ENCODE results near the gene RPUSD4. TPM values are rescaled to one million over a fixed set of nuclear protein-coding genes. Genes with fewer than 3 reads are reported as not detected.

Gene RPUSD4
- total RNA-seq, 1 donor from 2014 or later, result 7.3 TPM

DNA sequence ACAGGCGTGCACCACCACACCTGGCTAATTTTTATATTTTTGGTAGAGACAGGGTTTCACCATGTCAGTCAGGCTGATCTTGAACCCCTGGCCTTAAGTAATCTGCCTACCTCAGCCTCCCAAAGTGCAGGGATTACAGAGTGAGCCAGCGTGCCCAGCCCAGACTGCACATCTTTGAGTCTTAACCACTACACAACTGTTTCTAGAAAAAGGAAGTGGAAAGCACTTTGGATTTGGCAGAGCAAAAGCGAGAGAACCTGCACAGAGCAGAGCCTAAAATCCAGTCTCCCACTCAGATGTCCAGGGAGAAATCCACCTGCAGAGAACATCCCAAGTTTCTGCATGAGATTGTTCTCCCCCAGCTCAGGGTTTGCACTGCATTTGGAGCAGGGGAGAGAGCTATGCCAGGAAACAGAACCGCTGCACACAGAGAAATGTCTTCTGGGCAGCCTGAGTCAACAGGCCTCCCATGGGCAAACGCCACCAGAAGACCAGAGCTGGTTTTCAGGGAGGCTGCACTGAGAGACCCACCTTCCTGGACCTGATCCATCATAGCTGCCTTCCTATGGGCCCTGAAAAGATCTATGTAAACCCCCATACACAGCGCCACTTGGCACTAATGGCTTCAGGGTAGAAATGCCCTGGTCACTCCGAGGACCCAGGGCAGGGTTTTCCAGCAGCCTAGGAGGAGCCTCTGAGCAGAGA, 54.0 kb downstream of the RPUSD4 start:
- Histone ChIP-seq H3K27ac (no peak overlapping the region), H3K4me3 (no peak overlapping the region), H3K9me3 (no peaks in the 10 kb centered on the region), H3K36me3 (no peaks in the 10 kb centered on the region), H3K27me3 (no peaks in the 10 kb centered on the region), H3K4me1 (no peaks in the 10 kb centered on the region)
- TF ChIP-seq, protein P1, sequence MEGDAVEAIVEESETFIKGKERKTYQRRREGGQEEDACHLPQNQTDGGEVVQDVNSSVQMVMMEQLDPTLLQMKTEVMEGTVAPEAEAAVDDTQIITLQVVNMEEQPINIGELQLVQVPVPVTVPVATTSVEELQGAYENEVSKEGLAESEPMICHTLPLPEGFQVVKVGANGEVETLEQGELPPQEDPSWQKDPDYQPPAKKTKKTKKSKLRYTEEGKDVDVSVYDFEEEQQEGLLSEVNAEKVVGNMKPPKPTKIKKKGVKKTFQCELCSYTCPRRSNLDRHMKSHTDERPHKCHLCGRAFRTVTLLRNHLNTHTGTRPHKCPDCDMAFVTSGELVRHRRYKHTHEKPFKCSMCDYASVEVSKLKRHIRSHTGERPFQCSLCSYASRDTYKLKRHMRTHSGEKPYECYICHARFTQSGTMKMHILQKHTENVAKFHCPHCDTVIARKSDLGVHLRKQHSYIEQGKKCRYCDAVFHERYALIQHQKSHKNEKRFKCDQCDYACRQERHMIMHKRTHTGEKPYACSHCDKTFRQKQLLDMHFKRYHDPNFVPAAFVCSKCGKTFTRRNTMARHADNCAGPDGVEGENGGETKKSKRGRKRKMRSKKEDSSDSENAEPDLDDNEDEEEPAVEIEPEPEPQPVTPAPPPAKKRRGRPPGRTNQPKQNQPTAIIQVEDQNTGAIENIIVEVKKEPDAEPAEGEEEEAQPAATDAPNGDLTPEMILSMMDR (IDR thresholded peaks at IDR 0.05), result no peak
- no peak for DNase-seq (ENCODE audit: low spot score in 2 of 2)
- intact Hi-C loops (cut with DNase I), result no loop called here

DNA sequence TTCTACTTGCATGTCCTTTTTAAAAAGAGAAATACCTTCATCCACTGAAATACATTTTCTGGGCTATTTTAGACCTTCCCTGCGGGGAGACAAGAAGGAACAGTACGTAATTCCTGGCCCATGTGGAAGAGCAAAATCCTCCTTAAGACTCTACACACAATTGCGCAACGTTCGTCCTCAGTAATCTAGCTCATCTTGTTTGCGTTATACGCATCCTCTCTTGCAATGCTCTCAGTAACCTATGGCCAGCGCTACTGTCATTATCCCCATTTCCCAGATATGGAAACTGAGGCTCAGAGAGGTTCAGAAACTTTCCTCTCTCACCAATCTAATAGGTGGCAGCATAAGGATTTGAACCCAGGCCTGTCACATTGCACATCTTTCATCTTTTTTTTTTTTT, 54.6 kb downstream of the RPUSD4 start:
- Histone ChIP-seq H3K27me3 (no peaks in the 10 kb centered on the region), H3K36me3 (no peaks in the 10 kb centered on the region), H3K9me3 (no peaks in the 10 kb centered on the region), H3K27ac (no peak overlapping the region), H3K4me3 (no peak overlapping the region), H3K4me1 (no peaks in the 10 kb centered on the region)
- no peak for DNase-seq (ENCODE audit: low spot score in 2 of 2)
- TF ChIP-seq, protein P1 (IDR thresholded peaks at IDR 0.05), result no peak
- intact Hi-C loops (cut with DNase I), result no loop called here

DNA sequence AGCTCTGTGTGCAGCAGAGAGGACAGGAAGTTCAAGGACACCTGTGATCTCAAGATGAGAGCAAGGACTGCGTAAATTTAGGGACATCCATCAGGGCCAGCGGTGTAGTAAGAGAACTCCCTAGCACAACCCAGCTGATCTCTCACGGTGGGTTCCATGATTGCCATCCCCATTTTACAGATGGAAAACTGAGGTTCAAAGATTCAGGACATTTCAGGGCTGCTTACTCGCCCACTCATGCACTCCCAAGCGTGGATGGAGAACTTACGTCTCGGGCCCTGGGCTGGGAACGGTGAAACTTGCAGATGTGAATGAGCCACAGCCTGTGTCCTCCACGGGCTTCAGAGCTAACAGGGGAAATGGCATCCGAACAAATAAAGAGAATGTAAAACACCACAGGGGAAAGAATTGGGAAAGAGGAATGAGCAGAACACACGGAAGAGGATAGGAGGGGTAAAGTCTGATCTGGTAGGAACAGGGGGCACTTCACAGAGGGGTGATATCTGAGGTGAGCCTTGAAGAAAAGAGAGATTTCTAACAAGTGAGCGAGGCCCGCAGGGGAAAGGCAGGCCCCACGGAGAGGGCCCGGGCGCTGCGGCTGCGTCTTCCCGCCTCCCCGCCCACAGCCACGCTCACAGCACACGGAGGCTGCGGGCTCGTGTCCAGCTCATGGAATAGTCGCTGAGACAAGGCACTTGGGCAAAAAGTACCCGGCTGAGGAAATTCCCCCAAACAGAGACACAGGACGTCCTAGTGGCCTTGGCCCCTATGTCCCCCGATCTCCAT, 55.9 kb downstream of the RPUSD4 start:
- Histone ChIP-seq H3K4me3 (no peak overlapping the region), H3K36me3 (no peaks in the 10 kb centered on the region), H3K9me3 (no peaks in the 10 kb centered on the region), H3K4me1 (no peaks in the 10 kb centered on the region), H3K27me3 (no peaks in the 10 kb centered on the region), H3K27ac (no peak overlapping the region)
- TF ChIP-seq, protein P1 (IDR thresholded peaks at IDR 0.05), result no peak
- no peak for DNase-seq (ENCODE audit: low spot score in 2 of 2)
- intact Hi-C loops (cut with DNase I), result no loop called here

DNA sequence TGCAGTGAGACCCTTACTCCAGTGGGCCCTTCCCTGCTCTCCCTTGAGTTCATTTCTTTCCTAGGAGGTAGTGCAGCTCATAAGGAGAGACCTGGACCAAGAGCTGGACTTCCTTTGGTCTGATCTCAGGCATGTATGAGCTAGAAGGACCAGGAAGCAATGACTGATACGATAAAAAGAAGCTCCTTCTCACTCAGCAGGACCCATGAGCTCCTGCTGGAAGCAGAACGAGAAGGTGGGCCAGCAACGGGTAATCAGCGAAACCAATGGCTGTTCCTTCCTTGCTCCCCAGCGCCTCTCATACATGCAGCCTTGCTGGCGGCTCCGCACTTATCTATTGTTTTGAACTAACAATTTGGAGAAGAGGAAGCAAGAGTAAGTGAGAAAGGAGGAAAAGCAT, 56.8 kb downstream of the RPUSD4 start:
- no peak overlapping the region for H3K4me3 ChIP-seq
- H3K9me3 ChIP-seq, result no peaks in the 10 kb centered on the region
- no peak for DNase-seq (ENCODE audit: low spot score in 2 of 2)
- no peaks in the 10 kb centered on the region for H3K27me3 ChIP-seq
- no peak overlapping the region for H3K27ac ChIP-seq
- no peaks in the 10 kb centered on the region for H3K36me3 ChIP-seq
- TF ChIP-seq, protein P1 (IDR thresholded peaks at IDR 0.05), result no peak
- intact Hi-C loops (cut with DNase I), result no loop called here
- no peaks in the 10 kb centered on the region for H3K4me1 ChIP-seq

DNA sequence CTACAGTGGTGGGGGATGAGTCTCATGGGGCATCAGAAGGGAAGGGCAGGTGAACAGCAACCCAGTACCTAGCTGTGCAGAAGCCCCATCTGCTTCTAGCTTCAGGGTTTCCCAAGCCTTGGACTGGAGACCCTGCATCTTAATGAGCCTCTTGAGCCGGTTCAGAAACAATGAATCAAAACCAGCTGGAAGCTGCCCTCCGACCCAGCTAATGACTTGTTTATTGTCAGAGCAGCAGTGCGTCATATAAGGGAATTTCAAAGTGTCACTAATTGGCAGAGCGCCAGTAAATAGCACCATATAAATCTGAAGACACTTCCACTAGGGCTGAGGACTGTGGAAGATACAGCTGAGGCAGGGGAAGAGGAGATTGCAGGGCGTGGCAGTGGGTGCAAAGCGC, 57.5 kb downstream of the RPUSD4 start:
- H3K36me3 ChIP-seq, result no peaks in the 10 kb centered on the region
- no peak overlapping the region for H3K4me3 ChIP-seq
- intact Hi-C loops (cut with DNase I), result no loop called here
- H3K27me3 ChIP-seq, result no peaks in the 10 kb centered on the region
- H3K27ac ChIP-seq, result no peak overlapping the region
- TF ChIP-seq, protein P1 (IDR thresholded peaks at IDR 0.05), result no peak
- H3K4me1 ChIP-seq, result no peaks in the 10 kb centered on the region
- H3K9me3 ChIP-seq, result no peaks in the 10 kb centered on the region
- no peak for DNase-seq (ENCODE audit: low spot score in 2 of 2)
